GM19238 (cell line): ENCODE data around the gene CACNG4.

Source experiments
- DNase-seq: peaks from one replicate; pipeline ENCODE4 v3.0.0; 2011; ENCODE audit warnings: low spot score; ENCODE audit not compliant: insufficient read length

Gene CACNG4

DNA sequence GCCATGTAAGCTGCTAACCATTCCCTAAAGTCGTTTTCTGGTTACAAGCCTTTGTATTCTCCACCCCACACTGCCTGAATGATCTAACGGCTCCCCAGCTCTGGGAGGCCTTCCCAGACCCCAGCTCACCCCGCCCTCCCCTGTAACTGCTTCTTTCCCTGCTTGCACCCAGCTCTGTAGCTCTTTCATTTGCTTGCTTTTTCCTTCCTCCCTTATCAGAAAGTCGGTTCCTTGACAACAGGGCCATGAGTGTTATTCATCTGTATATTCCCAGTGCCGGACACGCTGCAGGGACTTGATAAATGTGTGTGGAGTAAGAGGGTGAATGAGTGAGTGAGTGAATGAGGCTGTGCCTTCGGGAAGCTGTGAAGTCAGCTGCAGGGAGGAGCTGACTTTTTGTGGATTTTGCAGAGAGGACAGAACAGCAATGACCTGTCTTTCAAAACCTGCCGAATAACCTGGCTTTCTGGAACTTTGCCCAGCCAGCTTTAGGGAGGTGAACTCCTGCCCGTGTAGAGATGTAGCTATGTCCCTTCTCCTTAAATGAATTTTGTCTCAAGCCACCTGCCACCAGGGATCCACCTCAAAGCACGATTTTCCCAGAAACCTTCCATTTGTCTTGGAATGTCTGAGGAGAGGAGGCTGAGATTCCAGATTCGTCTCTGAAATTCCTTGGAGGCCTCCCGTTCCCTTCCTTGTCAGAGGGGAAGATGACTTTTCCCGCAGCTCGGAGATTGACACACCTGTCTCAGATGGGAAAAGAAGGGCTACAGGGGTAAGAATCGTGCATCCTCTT is 20.0 kb upstream of the CACNG4 start:
- no peak for DNase-seq

DNA sequence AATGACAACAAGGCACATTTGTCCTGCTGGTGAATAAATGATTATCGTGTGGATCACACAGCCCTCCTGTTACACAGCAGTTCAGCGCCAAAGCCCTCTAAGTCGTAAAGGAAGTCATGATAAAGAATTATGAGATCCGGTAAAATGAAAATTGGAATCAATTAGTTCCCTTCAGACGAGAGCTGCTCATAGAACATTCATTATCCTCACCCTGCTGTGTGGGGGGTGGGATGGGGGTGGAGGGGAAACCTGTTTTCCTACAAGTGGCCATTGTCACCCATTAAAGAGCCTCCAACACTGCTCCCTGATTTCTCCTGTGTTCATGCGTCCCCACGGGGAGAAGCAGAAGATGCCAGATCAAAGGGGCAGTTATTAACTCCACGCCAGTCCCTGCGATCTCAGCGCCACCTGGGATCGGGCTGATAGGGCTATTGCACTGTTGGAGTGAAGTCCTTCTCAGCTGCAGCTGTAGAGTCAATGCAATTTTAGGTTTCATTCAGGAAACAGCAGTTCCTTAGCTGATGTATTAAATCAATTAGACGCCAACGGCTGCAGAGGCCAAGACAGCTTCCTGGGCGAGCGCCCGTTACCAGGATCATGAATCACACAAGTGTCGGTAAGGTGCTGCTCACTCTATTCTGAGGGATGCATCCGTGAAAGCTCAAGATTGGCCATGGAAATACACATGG is 19.2 kb upstream of the CACNG4 start:
- DNase-seq, result no peak

DNA sequence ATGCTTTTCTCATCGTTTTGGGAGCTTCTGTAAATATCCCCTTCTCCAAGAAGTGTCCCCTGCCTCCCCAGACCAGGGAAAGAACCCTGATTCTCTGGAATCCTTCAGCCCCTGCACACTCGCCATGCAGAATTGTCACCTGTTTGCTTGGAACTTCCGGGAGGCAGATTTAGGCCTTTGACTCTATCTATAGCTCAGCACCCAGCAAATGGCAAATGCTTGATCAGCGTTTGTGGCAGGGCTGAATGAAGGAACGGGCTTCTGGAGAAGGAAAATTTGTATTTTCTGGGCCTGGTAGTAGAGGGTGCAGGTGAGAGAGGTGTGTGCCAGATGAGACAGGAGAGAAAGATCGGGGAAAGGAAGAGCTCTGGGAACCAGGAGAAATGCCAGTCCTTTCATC is 18.3 kb upstream of the CACNG4 start:
- no peak for DNase-seq

DNA sequence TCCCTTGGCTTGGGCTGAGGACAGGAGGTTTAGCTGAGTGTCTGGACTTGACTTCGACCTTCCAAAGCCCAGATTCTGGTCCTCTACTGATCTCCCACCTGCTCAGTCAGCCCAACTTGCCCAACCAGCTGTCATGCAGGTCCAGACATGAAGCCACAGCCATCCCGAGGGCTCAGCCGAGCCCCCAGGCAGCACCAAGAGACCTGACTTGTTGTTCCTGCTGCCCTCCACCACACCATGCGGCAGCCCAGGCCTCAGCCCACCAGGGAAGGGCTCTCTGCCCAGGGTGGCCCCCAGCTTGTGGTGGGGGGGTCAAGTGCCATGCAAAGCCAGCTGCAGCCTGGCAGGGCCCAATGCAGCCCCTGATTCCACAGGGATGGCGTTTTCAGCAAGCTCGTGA is 17.2 kb upstream of the CACNG4 start:
- no peak for DNase-seq

DNA sequence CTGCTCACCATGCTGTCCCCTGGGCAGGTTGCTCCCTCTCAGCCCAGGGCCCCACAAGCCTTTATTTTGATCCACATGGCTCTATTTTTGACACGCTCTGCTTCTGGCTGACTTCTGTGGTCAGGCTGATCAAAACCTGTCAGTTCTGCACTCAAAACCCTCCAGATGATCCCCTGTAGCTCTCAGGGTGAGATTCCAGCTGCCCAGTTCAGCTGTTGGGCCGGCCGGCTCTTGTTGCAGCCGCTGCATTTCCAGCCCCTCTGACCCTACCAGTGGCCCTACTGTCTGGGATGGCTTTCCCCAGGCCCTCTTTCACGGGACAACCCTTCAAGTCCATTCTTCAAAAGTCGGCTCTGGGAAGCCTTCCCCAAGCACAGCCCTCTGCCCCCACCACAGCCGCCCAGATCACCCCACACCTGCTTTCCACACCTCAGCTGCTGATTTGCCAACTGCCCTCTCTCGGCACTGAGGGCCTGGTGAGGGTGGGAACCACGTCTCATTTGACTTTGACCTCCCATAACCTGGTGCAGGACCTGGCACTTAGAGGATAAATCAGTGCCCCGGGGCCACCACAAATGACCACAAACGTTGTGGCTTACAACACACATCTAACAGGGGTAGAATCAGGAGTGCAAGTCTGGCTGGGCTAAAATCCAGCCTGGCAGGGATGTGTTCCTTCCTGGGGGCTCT is 16.3 kb upstream of the CACNG4 start:
- no peak for DNase-seq

DNA sequence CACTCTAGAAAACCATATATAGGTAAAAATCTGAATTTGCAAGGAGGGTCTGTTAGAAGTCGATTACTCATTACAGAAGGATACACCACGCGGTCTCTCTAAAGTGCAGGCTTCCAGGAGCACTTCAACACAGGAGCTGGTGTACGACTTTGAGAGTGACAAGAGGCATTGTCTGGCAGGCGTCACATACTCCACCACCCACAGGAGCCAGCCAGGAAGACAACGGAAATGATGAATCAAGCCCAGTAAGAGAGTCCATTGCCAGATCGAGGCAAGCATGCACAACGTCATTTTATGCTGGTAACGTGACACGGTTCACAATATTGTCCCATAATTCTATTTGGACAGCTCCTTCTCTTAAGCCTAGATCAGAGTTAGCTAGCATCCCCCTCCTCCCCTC is 15.0 kb upstream of the CACNG4 start:
- DNase-seq, result no peak

DNA sequence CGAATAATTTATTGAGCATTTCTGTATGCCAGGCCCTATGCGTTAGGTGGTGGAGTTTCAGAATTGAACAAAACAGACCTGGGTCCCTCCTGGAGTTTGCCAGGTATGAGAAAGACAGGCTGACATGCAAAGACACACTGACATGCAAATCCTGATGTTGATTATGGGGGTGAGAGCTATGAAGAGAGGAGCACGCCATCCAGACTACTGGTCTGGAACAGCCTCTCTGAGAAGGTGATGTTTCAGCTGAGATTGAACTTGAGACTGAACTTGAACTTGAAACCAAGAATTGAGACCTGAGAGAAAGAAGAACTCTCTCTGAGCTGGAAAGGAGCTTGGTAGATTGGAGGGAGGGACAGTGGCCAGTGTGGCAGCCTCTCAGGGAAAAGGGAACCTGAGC is 14.2 kb upstream of the CACNG4 start:
- no peak for DNase-seq

DNA sequence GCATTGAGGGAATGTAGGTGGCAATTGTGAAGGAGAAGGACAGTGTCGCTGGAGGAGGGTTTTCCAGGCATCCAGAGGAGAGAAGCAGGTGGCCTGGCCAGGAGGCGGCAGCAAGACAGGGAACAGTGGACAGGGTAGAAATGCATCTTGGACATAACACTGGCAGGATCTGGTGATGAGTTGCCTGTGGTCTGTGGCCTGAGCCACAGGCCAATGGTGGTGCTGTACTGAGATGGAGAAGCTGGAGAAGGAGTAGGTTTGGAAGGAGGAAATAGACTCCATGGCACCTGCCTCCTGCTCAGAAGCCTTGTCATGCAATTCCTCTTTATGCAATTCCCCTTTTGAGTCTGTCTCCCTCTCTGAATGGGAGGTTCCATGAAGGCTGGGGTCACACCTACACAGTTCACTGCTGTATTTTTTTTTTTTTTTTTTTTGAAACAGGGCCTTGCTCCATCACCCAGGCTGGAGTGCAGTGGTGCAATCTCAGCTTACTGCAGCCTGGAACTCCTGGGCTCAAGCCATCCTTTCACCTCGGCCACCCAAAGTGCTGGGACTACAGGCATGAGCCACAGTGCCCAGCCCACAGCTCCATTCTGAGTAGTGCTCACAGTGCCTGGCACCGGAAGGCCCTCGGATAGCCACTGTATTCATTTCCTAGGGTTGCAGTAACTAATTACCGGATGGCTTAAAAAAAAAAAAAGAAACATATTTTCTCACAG is 13.5 kb upstream of the CACNG4 start:
- DNase-seq, result no peak

DNA sequence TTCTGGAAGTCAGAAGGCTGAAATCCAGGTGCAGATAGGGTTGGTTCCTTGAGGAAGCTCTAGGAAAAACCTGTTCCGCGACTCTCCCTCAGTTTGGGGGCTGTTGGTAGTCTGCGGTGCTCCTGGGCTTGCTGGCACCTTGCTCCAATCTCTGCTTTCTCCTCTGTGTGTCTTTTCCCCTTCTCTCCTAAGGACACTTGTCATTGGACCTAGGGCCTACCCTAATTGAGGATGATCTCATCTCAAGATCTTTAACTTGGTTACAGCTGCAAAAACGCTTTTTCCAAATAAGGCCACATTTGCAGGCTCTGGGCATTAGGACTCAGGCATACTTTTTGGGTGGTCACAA is 12.9 kb upstream of the CACNG4 start:
- no peak for DNase-seq

DNA sequence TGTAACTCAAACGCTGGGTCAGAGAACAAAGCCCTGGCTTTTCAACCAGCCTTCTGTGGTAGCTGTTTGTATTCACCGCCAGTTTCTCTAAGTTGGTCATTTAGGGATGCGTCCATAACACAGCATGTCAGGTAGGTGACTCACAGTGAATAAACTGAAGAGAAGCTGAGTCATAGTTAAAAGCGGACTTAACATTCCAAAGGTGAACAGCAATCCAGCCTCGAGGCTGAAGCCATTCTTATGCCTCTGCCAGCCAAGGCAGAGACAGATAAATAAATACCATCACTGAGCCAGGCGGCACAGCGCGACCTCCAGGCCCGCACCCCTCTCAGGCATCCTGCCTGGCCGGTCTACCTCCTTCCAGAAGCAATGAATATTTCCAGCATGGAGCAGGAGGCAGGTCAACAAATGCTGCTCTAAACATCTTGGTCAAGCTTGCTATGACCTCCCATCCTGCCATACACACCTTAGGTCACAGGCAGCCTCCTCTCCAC is 12.4 kb upstream of the CACNG4 start:
- no peak for DNase-seq

DNA sequence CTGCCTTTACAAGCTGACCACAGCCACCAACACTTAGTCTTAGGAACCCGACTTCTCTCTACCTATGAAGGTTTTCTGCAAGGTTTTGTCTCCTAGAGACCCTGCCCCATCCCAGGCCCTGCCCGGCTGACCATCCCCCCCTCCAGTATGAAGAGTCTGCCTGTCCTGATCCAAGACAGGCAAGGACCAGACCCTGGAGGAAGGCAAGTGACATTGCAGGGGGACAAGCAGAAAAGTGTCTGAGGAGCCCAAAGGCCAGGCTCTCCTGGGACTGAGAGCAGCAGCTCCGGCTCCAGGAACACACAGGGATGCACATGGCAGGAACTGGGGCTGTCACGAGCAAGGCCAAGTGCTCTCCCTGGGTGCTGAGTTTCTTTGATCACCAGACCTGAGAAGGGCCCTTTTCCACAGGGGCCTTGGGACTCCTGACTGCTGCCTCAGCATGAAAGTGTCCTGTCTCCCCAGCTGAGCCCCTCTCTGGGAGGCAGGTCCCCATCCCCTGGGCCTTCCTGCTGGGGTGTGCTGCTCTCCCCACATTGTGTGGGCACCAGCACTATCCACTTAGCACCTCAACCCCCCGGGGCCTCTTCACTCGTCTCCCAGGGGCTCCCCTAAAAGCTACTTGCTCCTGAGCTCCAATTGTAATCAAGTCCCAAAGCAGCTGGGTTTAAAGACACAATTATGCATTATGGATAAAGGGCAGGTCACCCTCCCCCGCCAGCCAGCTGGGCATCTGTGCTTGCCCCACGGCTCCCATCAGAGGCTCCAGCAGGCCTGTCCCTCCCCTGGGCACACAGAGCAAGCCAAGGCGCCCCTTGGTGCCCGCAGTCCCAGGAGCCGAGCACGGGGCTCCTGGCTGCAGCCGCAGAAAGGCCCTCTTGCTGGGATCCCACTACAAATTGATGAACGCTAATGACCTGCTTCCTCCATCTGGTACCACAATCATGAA is 11.6 kb upstream of the CACNG4 start:
- DNase-seq, result no peak

DNA sequence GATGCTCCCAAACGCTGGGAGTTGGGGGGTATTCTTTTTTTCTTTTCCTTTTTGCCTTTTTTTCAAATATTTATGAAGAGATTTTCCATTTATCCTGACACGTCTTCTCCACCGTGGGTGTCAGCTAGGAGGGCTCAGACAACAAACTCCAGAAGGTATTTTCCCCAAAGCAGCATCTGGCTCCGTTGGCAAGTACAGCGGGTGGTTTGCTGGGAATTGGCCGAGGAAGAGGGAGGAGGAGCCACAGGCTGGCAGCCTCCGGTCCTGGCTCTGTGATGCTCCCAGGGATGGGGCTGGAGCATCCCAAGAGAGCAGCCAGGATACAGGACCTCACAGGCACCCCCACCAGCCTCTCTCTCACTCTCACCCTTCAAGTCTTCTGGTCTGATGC is 10.9 kb upstream of the CACNG4 start:
- DNase-seq, result no peak

DNA sequence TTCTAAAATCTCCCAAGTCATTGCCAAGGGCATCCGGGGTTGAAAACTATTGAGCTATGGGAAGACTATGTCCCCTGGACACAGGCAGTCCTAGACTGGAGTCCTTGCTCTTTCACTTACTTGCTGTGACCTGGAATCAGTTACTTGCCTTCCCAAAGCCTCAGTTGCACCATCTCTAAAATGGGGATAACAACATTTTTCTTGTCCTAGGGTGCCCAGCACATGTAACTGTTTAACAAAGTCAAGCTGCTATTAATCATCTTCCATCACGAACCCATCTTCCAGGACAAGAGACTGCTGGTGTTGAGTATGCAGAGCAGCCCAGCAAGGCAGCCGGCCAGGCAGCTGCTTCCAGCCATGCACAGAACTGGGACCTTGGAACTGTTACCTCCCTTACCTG is 9.9 kb upstream of the CACNG4 start:
- no peak for DNase-seq

DNA sequence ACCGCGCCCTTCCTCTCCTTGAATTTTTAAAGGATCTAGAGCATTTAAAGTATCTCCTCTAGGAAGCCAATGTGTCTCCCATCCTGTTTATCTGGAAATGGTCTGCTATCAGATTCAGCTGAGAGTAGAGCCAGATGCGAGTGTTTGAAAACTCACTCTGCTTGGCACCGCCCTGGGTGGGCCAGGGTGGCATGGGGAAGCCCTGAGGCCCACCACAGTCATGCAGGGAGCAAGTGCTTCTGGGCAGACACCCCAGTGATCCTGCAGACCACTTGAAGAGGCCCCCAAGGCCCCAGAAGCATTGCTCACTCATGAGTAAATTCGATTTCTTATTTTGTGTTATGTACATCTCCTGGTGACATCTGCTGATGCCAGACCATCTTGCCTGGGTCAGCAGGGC is 8.7 kb upstream of the CACNG4 start:
- no peak for DNase-seq

DNA sequence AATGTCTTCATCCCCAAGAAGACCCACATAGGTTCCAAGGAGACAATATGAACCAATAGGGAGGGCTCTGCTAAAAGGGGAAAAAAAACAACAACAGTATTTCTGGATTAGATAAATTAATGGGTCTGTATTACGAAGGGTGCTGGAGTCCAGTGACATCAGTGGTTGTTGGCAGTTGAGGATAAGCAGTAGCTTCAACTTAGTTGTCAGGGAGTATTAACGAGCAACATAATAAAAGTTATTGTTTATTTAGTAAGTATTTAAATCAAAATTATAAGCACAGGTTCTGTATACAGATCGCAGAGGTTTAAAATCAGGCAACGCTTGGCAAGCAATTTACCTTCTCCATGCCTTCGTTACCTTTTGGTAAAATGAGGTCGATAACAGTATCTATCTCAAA is 7.6 kb upstream of the CACNG4 start:
- no peak for DNase-seq

DNA sequence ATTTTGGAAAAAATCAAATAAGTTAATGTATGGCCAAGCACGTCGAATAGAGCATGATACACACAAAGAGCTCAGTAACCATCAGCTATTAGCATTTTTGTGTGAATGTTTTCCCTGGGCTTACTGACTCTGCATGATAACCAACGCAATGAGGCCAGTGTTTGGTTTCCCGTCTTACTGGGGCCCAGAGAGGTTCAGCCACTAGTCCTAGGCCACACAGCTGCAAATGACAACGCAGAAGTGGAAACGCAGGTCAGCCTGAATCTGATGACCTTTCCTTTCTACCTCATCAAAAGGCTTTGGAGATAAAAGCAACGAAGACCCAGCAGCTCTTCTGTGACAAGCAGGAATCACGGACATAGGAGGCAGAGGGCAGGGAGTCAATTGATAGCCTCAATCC is 7.2 kb upstream of the CACNG4 start:
- no peak for DNase-seq

DNA sequence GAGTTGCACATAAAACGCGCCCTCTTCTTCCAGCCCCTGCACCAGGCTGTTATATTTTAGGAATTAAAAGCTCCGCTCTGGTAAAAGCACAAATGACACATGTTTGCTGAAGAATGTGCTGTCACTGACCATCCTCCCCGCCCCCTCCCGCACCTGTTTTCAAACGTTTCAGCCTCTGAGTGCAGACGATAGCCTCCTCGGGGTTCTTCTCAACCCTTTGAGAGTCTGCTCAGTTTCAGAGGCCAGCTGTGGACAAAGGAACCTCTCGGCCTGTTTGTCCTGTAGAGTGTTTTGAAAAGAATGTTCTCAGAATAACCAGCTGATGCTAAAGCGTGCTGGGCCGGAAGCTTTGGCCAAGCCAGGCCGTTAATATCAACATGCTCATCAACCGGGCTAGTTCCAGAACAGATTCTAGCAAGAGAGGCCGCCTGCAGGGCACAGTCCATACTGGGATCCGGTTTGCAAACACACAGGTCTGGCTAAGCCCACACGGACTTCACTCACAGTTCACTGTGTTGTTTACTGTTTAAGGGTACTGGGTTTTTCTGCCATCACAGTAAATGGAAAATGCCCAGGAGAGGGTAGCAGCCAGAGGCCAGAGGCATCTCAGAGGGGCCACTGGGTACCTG is 6.4 kb upstream of the CACNG4 start:
- no peak for DNase-seq

DNA sequence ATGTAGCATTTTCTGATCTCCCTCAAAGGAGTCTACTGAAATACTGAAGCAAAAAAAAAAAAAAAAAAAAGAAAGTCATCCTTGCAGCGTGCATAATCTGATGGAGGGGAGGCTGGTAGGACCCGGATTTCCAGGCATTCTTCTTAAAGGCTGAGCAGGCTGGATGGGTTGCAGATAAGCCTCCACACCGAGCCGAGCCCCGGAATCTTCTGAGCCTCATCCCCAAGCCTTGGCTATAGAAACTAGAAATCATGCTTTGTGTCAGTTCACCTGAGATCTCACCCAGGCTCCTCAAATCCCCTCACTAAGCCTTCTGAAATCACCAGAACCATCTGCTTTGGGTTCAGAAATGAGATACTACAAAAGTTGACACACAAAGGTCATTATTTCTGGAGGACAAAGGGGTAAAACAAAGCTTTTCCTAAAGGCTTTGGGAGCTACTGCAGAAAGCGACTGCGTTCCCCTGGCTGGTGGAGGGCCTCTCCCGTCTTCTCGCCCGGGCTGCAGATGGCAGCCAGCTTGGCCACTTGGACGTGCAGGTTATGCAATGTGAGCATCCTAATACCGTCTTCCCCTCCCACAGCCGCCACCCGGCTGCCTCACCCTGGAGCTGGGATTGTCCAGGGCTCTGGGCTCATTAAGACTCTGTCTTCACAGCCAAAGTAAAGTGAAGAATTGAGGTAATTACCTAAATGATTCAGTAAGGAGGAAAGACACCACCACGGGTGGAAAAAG is 4.7 kb upstream of the CACNG4 start:
- no peak for DNase-seq

DNA sequence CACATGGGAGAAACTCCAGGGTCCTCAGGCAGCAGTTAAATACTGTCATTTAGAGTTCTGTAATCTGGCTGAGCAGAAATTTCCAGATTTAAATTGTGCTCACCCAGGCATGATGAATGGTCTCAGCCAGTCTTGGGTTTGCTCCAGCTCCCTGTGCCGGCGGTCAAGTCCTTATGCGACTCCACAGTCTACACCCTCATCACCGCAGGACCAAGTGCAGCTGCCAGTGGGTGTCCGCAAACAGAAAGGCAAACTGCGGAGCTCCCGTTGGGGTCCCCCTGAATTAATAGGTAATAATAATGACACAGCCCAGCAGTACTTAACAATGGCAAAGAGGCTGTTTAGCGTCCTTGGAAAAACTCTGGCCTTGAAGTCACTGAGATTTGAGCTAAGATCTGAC is 3.9 kb upstream of the CACNG4 start:
- DNase-seq, result no peak

DNA sequence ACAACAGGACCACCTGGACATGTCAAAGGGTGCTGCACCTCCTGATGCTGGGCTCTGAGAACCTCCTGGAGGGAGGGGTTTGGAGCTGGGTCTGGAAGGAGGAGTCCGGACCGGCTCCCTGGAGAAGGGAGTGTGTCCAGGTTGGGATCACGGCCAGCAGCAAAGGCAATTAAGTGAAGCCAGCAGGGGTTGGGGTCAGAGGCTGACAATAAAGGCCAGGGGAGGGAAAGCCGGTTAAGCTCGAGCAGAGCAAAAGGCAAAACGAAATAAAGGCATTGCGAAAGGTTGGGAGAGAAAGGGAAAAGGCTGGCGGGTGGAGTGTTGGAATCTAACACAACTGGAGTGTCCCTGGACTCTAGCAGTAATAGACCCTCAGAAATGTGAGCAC is 992 bp upstream of the CACNG4 start:
- no peak for DNase-seq
